ENCODE data around the gene TMEM255B. TPM values are rescaled to one million over a fixed set of nuclear protein-coding genes. Genes with fewer than 3 reads are reported as not detected.

The TMEM255B gene
- total RNA-seq, 2 donors from 2014 or later, result 3.0 to 4.2 TPM

DNA sequence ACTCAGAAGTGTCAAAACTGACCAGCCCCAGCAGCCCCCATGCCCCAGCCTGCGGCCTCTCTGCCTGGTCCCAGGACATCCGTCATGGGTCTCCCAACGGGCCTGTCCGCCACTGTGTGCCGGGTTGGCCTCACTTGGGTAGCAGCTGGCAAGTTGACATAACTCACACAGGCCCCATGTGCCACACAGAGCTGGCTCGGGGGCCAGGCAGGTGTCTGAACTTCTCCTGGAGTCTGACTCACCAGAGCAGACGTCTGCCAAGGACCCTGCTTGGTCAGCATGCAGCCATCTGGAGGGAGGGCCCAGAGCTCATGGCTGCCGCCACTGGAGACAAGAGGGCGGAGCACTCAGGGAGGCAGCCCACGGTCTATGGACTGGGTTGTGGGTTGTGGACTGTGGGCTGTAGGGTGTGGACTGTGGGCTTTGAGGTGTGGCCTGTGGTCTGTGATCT is 32.0 kb upstream of the TMEM255B start:
- no peak for TF ChIP-seq CTCF (IDR thresholded peaks at IDR 0.05)
- no peaks in the 10 kb centered on the region for H3K4me1 ChIP-seq
- intact Hi-C loops (cut with DNase I), result no loop called here
- no peaks in the 10 kb centered on the region for H3K27me3 ChIP-seq
- H3K9me3 ChIP-seq, result no peaks in the 10 kb centered on the region
- H3K27ac ChIP-seq, result no peak overlapping the region
- DNase-seq, result no peak
- no peak overlapping the region for H3K4me3 ChIP-seq
- no peaks in the 10 kb centered on the region for H3K36me3 ChIP-seq
- no peak overlapping the region for H3K9ac ChIP-seq (ENCODE audit: low read depth in 2 of 2, low read length in 2 of 2)

DNA sequence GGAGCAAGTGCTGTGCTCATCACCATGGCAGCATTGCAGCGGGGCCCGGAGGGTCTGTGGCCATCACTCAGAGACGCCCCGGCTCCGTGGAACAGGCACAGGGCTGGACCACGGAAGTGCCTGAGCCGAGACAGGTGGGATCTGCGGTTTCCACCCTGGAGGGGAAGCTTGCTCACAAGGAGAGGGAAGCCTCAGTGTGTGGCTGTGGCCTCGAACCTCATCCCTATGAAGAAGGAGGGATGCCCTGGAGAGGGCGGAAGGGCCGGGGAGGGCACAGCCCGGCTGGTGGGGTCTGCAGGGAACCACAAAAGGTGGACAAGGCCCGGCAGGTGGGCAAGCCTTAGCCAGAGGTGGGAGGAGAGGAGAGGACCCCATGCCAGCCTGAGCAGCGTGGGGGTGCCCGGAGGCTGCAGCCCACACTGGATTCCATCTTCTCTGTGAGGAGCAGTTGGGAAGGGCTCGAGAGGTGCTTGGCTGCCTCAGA is 30.4 kb upstream of the TMEM255B start:
- no peak for DNase-seq
- no peak overlapping the region for H3K4me3 ChIP-seq
- H3K27me3 ChIP-seq, result no peaks in the 10 kb centered on the region
- no peak overlapping the region for H3K9ac ChIP-seq (ENCODE audit: low read depth in 2 of 2, low read length in 2 of 2)
- intact Hi-C loops (cut with DNase I), result no loop called here
- no peak overlapping the region for H3K27ac ChIP-seq
- no peak for TF ChIP-seq CTCF (IDR thresholded peaks at IDR 0.05)
- no peaks in the 10 kb centered on the region for H3K9me3 ChIP-seq
- H3K36me3 ChIP-seq, result no peaks in the 10 kb centered on the region
- H3K4me1 ChIP-seq, result no peaks in the 10 kb centered on the region

- Histone ChIP-seq H3K9ac (ENCODE audit: low read depth in 2 of 2, low read length in 2 of 2) (no peak overlapping the region), H3K27ac (no peak overlapping the region), H3K9me3 (no peaks in the 10 kb centered on the region), H3K27me3 (no peaks in the 10 kb centered on the region), H3K4me3 (no peak overlapping the region), H3K36me3 (no peaks in the 10 kb centered on the region), H3K4me1 (no peaks in the 10 kb centered on the region)
- intact Hi-C loops (cut with DNase I), result no loop called here
- no peak for DNase-seq
- no peak for TF ChIP-seq CTCF (IDR thresholded peaks at IDR 0.05)
These were observed 29.6 kb upstream of the TMEM255B start for GRCh38 chr13:113729187-113730019.

DNA sequence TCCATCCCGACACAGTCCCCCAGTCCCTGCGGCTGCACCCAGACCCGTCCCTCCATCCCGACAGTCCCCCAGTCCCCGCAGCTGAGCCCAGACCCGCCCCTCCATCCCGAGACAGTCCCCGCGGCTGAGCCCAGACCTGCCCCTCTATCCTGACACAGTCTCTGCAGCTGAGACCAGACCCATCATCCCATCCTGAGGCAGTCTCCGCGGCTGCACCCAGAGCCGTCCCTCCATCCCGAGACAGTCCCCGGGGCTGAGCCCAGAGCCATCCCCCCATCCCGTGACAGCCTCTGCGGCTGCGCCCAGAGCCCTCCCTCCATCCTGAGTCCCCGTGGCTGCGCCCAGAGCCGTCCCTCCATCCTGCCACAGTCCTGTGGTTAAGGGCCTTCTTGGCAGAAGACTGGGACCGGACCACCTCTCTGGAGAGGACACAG is 28.8 kb upstream of the TMEM255B start:
- no peak for DNase-seq
- H3K27ac ChIP-seq, result no peak overlapping the region
- intact Hi-C loops (cut with DNase I), result no loop called here
- no peaks in the 10 kb centered on the region for H3K27me3 ChIP-seq
- no peaks in the 10 kb centered on the region for H3K36me3 ChIP-seq
- H3K4me3 ChIP-seq, result no peak overlapping the region
- H3K4me1 ChIP-seq, result no peaks in the 10 kb centered on the region
- TF ChIP-seq CTCF (IDR thresholded peaks at IDR 0.05), result no peak
- no peak overlapping the region for H3K9ac ChIP-seq (ENCODE audit: low read depth in 2 of 2, low read length in 2 of 2)
- no peaks in the 10 kb centered on the region for H3K9me3 ChIP-seq

DNA sequence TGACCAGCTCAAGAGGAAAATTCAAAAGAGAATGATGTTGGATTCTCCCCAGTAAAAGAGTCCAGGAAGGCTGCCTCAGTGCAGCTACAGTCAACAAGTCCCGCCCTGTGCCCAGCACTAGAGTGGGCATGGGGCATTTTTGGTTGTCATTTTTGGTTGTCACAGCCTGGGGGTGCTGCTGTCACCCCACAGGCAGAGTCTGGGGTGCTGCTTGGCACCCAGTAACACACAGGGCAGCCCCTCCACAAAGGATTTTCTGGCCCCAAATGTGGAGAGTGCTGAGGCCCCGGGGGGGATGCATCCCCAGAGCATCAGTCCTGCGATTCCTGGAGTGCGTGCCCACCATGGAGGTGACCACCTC is 28.2 kb upstream of the TMEM255B start:
- no peak overlapping the region for H3K4me3 ChIP-seq
- intact Hi-C loops (cut with DNase I), result no loop called here
- DNase-seq, result no peak
- TF ChIP-seq CTCF (IDR thresholded peaks at IDR 0.05), result no peak
- no peak overlapping the region for H3K9ac ChIP-seq (ENCODE audit: low read depth in 2 of 2, low read length in 2 of 2)
- no peak overlapping the region for H3K27ac ChIP-seq
- H3K27me3 ChIP-seq, result no peaks in the 10 kb centered on the region
- no peaks in the 10 kb centered on the region for H3K36me3 ChIP-seq
- H3K4me1 ChIP-seq, result no peaks in the 10 kb centered on the region
- no peaks in the 10 kb centered on the region for H3K9me3 ChIP-seq
